Osteocyte (in vitro differentiated cells): ENCODE data around the gene MMAB. TPM values are rescaled to one million over a fixed set of nuclear protein-coding genes. Genes with fewer than 3 reads are reported as not detected.

Experiments used
- DNase-seq: peaks from one replicate; pipeline ENCODE4 v3.0.0; 2021; ENCODE audit warnings: mixed read lengths; ENCODE audit not compliant: unreplicated experiment; ENCODE audit errors: extremely low spot score
- H3K27ac Mint-ChIP-seq: one replicate; pipeline ENCODE4 v1.8.0; 2021; ENCODE audit warnings: mild to moderate bottlenecking, mixed read lengths; ENCODE audit not compliant: unreplicated experiment
- H3K27me3 Mint-ChIP-seq: one replicate; pipeline ENCODE4 v1.8.0; 2021; ENCODE audit warnings: mixed read lengths; ENCODE audit not compliant: unreplicated experiment
- H3K36me3 Mint-ChIP-seq: one replicate; pipeline ENCODE4 v1.8.0; 2021; ENCODE audit warnings: mixed read lengths; ENCODE audit not compliant: unreplicated experiment
- H3K4me1 Mint-ChIP-seq: one replicate; pipeline ENCODE4 v1.8.0; 2021; ENCODE audit warnings: mixed read lengths; ENCODE audit not compliant: unreplicated experiment
- H3K4me3 Mint-ChIP-seq: one replicate; pipeline ENCODE4 v1.8.0; 2021; ENCODE audit warnings: mild to moderate bottlenecking, moderate library complexity, mixed read lengths; ENCODE audit not compliant: unreplicated experiment
- H3K9me3 Mint-ChIP-seq: one replicate; pipeline ENCODE4 v1.8.0; 2021; ENCODE audit warnings: mixed read lengths; ENCODE audit not compliant: unreplicated experiment
- total RNA-seq: library from RNA; stranded (reverse); gene quantifications from 2 replicates; pipeline ENCODE4 v1.2.1, GENCODE V29; 2021
- TF ChIP-seq, protein P1 (sequence below): fragments of 200-600 bp; sonication (generic); IDR thresholded peaks from 2 replicates; pipeline ENCODE4 v1.5.0; 2021; ENCODE audit warnings: antibody characterized with exemption, mild to moderate bottlenecking, moderate library complexity

The MMAB gene
- total RNA-seq, 1 donor from 2014 or later, result 20.6 TPM

DNA sequence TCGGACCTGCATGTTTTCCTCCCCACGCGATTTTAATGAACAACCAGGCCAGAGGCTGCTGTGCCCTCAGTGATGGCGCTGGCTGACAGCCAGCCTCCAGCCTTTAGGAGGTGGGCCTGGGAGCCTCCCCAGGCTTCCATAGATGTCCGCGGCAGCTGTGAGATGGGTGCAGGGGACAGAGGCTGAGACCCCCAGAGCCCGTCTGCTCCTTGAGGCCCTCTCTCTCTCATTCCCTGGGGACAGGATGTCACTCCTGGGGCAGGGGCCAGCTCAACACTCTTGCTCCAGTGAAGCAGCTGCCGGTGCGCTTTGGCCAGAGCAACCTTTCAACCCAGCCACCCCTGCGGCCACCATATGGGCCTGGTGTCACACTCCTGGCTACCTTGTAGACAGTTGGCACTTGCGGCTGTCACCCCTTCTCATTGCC, 25.1 kb upstream of the MMAB start:
- Mint-ChIP-seq H3K27me3 (no peaks in the 10 kb centered on the region), H3K27ac (no peak overlapping the region), H3K9me3 (no peaks in the 10 kb centered on the region), H3K4me1 (peaks cover 6% of the 10 kb centered on the region), H3K36me3 (peaks cover 3% of the 10 kb centered on the region), H3K4me3 (no peak overlapping the region)
- TF ChIP-seq, protein P1, sequence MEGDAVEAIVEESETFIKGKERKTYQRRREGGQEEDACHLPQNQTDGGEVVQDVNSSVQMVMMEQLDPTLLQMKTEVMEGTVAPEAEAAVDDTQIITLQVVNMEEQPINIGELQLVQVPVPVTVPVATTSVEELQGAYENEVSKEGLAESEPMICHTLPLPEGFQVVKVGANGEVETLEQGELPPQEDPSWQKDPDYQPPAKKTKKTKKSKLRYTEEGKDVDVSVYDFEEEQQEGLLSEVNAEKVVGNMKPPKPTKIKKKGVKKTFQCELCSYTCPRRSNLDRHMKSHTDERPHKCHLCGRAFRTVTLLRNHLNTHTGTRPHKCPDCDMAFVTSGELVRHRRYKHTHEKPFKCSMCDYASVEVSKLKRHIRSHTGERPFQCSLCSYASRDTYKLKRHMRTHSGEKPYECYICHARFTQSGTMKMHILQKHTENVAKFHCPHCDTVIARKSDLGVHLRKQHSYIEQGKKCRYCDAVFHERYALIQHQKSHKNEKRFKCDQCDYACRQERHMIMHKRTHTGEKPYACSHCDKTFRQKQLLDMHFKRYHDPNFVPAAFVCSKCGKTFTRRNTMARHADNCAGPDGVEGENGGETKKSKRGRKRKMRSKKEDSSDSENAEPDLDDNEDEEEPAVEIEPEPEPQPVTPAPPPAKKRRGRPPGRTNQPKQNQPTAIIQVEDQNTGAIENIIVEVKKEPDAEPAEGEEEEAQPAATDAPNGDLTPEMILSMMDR, result no peak
- DNase-seq, result no peak

DNA sequence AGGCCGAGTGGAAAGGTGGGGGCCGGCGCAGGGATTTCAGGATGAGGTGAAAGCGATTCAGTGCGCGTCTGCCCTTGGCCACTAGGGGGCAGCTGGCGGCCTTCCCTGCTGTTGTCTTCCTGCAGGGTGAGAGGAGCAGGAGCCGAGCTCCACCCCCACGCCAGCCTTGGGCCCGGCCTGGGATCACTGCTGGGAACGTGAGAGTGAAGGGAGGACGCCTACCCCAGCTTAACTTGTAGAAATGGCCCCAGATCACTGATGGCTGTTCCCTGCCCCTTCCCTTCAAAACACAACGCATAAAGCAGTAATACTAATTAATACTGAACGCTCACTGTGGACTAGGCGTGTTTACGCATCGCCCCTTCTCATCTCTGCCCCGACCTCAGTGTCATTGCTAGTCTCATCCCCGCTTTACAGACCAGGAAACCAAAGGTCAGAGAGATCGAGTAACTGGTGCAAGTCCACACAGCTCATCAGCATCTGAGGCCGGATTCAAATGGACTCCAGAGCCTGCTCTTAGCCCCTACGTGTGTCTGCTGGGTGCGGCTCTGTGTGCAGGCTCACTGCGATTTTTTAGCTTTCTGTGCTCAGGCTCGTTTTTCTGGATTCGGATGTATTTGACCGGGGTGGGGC, 24.6 kb upstream of the MMAB start:
- DNase-seq, result peak; percentile 94
- Mint-ChIP-seq H3K4me3 (peak overlapping the region; percentile 26), H3K9me3 (no peaks in the 10 kb centered on the region), H3K27me3 (no peaks in the 10 kb centered on the region), H3K36me3 (peaks cover 3% of the 10 kb centered on the region), H3K4me1 (peaks cover 6% of the 10 kb centered on the region), H3K27ac (peak overlapping the region; percentile 27)
- TF ChIP-seq, protein P1, result peak; percentile 98

DNA sequence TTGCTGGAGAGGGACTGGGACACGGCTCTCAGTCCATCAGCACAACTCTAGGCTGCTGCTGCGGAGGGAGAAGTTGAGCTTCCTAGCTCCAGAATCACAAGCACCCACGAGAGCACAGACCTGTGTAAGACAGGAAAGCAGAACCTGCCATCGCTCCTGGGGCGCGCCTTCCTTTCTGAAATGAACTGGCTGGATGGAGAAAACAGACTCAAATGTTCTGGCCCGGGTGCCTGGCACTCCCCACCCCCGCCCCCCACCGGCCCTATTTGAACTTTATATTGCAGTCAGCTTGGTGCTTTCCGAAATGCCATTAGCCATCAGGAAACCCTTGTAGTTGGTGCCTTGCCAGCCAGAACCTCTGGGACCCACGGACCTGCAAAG, 24.1 kb upstream of the MMAB start:
- H3K9me3 Mint-ChIP-seq, result no peaks in the 10 kb centered on the region

DNA sequence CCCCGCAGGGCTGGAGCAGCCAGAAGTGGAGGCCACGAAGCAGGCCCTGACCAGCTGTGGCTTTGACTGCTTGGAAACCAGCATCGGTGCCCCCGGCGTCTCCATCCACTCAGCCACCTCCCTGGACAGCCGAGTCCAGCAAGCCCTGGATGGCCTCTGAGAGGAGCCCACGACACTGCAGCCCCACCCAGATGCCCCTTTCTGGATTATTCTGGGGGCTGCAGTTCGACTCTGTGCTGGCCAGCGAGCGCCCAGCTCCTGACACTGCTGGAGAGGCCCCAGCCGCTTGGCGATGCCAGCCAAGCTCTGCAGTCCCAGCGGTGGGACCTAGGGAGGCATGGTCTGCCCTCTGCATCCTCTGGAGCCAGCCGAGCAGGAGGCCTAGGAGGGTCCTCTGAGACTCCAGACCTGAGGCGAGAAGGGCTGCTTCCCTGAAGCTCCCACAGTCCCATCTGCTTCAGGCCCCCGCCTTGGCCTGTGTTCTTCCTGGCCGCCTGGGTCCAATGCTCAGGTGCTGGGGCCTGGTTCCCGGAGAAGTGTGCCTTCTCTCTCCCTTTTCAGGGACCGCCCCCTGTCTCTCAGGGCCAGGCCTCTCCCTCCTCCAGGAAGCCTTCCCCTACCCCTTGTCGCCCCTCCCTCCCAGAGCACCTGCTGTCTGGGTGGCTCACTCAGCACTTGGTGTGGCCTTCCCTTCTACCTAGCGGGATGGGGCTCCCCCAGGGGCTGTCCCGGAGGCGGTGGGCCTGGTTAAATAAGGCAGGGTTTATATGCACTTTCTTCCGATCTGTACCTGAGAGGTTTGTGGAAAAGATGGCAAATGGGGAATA, 23.3 kb upstream of the MMAB start:
- Mint-ChIP-seq H3K4me3 (no peak overlapping the region), H3K4me1 (peaks cover 6% of the 10 kb centered on the region), H3K27me3 (no peaks in the 10 kb centered on the region), H3K9me3 (no peaks in the 10 kb centered on the region), H3K27ac (no peak overlapping the region), H3K36me3 (peaks cover 3% of the 10 kb centered on the region)
- no peak for DNase-seq
- TF ChIP-seq, protein P1, result no peak

More for the DNA sequence above, 24.1 kb upstream of the MMAB start:
- Mint-ChIP-seq H3K27ac (peak overlapping the region; percentile 27), H3K27me3 (no peaks in the 10 kb centered on the region), H3K4me3 (peak overlapping the region; percentile 26), H3K36me3 (peaks cover 3% of the 10 kb centered on the region), H3K4me1 (peaks cover 6% of the 10 kb centered on the region)
- no peak for DNase-seq
- TF ChIP-seq, protein P1, result no peak

DNA sequence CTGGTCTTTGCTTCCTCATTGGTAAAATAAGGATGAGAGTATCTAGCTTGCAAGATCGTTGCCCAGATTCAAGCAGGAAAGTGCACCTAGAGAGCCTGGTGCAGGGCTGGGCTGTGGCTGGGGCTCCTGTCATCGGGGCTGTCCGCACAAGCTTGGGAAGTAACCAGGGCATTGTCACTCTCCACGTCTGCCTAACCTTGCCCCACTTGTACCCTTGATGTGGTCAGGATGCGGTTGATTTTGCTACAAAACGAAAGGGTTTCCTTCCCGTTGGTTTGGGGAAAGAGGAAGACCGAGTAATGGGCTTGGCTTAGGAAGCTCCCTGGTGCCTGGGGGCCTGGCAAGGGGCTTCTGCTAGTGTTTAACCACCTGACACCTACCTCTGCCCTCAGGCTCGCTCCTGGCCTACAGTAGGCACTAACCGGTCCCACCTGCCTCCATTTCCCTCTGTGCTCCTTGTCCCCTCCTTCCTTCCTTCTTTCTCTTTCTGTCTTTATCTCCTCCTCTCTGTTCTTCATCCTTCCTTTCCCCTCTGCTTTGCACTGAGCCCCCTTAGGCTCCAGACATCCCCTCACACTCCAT, 22.1 kb upstream of the MMAB start:
- H3K27ac Mint-ChIP-seq, result no peak overlapping the region
- no peaks in the 10 kb centered on the region for H3K9me3 Mint-ChIP-seq
- peaks cover 6% of the 10 kb centered on the region for H3K4me1 Mint-ChIP-seq
- TF ChIP-seq, protein P1, result no peak
- H3K27me3 Mint-ChIP-seq, result no peaks in the 10 kb centered on the region
- DNase-seq, result no peak
- no peak overlapping the region for H3K4me3 Mint-ChIP-seq
- H3K36me3 Mint-ChIP-seq, result peaks cover 3% of the 10 kb centered on the region
